ENCODE measurements around the gene IL17REL. TPM values are rescaled to one million over a fixed set of nuclear protein-coding genes. Genes with fewer than 3 reads are reported as not detected.

Gene IL17REL
- not detected in 2 replicates for total RNA-seq

GRCh38 chr22:50012211-50013181 is at the start of gene IL17REL:
IL17REL (minus strand) TSS chr22:50012765; CDS start chr22:50012646, 119 bp downstream.

GRCh38 chr22:50058061-50058905 is 45.7 kb upstream of the IL17REL start, which contains the start of gene TTLL8:
TTLL8 (minus strand) TSS chr22:50058298.

GRCh38 chr22:49960159-49961004 is 52.2 kb downstream of the IL17REL start, which contains the start of gene PIM3:
PIM3 (plus strand) TSS chr22:49960772; CDS start chr22:49960948, 176 bp downstream.

Other genes starting within 250 kb of the IL17REL start
- 19.3 and 38.5 TPM in 2 replicates for gene BRD1, start 184.9 kb downstream of the IL17REL start, total RNA-seq
- 7.4 and 23.3 TPM in 2 replicates for gene ZBED4, start 158.9 kb downstream of the IL17REL start, total RNA-seq
- gene ALG12, start 94.3 kb downstream of the IL17REL start, total RNA-seq, result 11.5 and 18.9 TPM in 2 replicates
- 58.9 and 63.3 TPM in 2 replicates for gene CRELD2, start 94.1 kb downstream of the IL17REL start, total RNA-seq
- gene PIM3, start 52.0 kb downstream of the IL17REL start, total RNA-seq, result 218 and 224 TPM in 2 replicates
- not detected in 2 replicates for gene TTLL8, start 45.5 kb upstream of the IL17REL start, total RNA-seq
- under 0.01 TPM in 1 of 2 replicates, not detected in the other for gene MLC1, start 72.7 kb upstream of the IL17REL start, total RNA-seq
- 7.9 and 61.9 TPM in 2 replicates for gene MOV10L1, start 77.2 kb upstream of the IL17REL start, total RNA-seq
- gene PANX2, start 158.0 kb upstream of the IL17REL start, total RNA-seq, result 0.16 and 1.0 TPM in 2 replicates
- gene TRABD, start 173.1 kb upstream of the IL17REL start, total RNA-seq, result 20.7 and 28.8 TPM in 2 replicates
- 23.2 and 27.6 TPM in 2 replicates for gene SELENOO, start 188.2 kb upstream of the IL17REL start, total RNA-seq
- gene TUBGCP6, start 232.3 kb upstream of the IL17REL start, total RNA-seq, result 16.4 and 36.6 TPM in 2 replicates
- gene HDAC10, start 238.5 kb upstream of the IL17REL start, total RNA-seq, result 15.1 and 33.9 TPM in 2 replicates
- gene MAPK12, start 248.9 kb upstream of the IL17REL start, total RNA-seq, result 61.7 and 93.9 TPM in 2 replicates

All from bladder microvascular endothelial cell (primary cell).